ENCODE results near the gene ELMO1. TPM values are rescaled to one million over a fixed set of nuclear protein-coding genes. Genes with fewer than 3 reads are reported as not detected.

ELMO1 gene
- total RNA-seq, 1 donor from 2014 or later: 0.69 TPM

DNA sequence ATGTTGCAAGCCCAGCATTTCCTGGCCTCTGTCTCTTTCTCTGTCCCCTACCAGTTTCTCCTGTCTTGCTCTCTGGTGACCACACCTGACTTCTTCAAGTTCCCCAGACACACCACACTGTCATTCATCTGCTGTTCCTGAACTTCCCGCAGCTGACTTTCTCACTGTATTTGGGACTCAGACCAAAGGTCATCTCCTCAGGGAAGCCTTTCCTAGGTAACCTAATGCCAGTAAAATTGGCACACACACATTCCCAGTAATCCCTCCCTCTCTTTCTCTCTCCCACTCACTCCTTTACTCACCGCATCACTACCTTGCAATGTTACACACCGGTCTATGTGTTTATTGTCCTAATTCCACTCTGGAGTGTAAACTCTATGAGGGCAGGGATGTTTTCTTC lies 81.7 kb downstream of the ELMO1 start:
- TF ChIP-seq, protein P1, sequence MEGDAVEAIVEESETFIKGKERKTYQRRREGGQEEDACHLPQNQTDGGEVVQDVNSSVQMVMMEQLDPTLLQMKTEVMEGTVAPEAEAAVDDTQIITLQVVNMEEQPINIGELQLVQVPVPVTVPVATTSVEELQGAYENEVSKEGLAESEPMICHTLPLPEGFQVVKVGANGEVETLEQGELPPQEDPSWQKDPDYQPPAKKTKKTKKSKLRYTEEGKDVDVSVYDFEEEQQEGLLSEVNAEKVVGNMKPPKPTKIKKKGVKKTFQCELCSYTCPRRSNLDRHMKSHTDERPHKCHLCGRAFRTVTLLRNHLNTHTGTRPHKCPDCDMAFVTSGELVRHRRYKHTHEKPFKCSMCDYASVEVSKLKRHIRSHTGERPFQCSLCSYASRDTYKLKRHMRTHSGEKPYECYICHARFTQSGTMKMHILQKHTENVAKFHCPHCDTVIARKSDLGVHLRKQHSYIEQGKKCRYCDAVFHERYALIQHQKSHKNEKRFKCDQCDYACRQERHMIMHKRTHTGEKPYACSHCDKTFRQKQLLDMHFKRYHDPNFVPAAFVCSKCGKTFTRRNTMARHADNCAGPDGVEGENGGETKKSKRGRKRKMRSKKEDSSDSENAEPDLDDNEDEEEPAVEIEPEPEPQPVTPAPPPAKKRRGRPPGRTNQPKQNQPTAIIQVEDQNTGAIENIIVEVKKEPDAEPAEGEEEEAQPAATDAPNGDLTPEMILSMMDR (conservative IDR thresholded peaks at IDR 0.05; ENCODE audit: low read depth, low read length): no peak
- no peak overlapping the region for H3K4me3 ChIP-seq (ENCODE audit: low read depth, low read length)
- DNase-seq (ENCODE audit: low read depth): no peak

DNA sequence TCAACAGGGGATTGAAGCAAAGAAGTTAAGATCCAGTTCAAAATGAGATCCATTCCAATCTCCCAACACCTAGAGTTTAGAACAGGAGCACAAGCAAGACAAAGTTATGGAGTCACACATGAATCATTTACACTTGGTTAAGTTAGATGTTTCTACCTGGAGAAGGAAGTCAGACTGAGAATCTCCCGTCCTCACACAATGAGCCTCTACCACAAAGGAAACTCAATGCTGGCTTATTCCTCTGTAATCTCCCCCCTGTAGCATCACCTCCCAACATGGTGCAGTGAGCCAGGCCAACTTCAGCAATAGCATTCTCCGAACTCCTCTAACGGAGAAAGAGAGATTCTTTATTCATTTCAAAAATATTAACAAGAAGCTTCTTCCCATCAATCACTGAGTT lies 82.2 kb downstream of the ELMO1 start:
- DNase-seq (ENCODE audit: low read depth): no peak
- TF ChIP-seq, protein P1 (conservative IDR thresholded peaks at IDR 0.05; ENCODE audit: low read depth, low read length): no peak
- H3K4me3 ChIP-seq (ENCODE audit: low read depth, low read length): no peak overlapping the region

DNA sequence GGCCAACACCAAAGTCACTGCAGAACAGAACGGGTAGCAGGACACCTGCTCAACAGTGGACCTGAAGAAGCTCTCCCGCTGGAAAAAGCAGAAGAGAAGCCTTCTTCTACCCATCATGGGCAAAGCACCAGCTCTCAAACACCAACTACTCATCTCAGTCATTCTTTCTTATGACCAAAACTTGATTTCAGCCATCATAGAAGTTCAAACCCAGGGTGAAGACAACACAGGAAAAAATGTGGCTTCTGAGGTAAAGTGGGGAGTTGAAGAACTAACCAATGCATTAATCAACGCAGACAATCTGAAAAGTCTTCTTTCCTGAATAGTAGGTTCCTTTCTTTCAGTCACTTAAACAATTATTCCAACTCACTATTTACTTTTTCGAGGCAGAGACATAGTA lies 83.3 kb downstream of the ELMO1 start:
- no peak for DNase-seq (ENCODE audit: low read depth)
- no peak overlapping the region for H3K4me3 ChIP-seq (ENCODE audit: low read depth, low read length)
- TF ChIP-seq, protein P1 (conservative IDR thresholded peaks at IDR 0.05; ENCODE audit: low read depth, low read length): no peak

DNA sequence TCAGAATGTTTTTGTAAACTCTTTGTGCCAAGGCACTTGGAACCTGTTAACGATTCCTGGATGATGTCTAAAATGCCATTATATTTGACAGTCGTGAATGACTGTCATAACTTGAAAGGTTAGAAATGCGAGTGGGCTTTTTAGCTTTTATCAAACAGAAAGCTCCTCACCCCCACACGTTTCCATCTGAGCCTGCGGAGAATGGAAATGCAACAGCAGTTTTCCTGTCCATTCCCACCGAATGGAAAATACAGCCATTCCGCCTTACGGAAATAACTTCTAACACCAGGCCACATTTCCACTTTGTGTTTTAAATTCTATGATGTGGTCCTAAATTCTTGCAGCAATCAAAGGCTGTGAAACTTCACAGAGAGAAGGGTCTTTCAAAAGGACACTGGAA lies 83.8 kb downstream of the ELMO1 start:
- H3K4me3 ChIP-seq (ENCODE audit: low read depth, low read length): no peak overlapping the region
- TF ChIP-seq, protein P1 (conservative IDR thresholded peaks at IDR 0.05; ENCODE audit: low read depth, low read length): no peak
- DNase-seq (ENCODE audit: low read depth): no peak

DNA sequence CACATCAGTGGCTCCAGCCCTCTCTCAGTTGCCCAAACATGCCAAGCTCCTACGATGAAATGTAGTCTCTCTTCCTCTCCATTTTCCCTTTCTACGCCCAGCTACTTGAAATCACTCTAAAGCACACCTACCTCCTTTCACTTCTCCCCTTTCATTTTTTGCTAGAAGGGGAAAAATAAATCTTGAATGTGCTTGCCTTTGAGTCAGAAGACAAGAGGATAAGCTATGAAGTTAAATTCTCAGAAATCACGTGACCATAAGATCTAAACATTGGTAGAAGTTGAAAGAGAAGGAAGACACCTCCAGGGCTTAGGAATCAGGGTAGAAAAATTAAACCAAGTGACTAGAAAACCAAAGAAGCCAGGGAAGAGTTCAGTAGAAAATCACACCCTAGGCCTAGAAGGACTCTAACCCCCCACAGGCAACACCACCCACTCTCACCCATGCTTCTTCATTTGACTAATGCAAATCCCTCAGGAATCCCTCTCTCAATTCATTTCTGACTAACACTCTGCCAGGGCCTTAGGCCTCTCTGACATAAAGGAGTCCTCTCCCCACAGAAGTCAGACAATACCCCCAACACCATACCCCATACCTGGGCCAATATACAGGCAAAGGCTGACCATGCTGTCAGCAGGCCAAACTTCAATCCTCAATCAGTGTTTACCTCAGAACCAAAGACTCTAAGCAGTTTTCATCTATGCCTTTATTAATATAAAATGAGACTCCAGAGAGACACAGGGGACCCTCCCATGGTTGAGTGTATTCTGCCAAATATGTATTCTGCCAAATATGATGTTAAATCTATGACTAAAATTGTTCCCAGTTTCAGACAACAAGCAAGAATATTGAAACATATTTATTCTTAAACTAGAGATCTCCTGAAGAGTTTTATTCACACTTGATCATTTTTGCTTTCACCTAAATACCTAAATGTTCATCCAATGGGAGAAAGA lies 84.8 kb downstream of the ELMO1 start:
- DNase-seq (ENCODE audit: low read depth): no peak
- no peak overlapping the region for H3K4me3 ChIP-seq (ENCODE audit: low read depth, low read length)
- TF ChIP-seq, protein P1 (conservative IDR thresholded peaks at IDR 0.05; ENCODE audit: low read depth, low read length): no peak

DNA sequence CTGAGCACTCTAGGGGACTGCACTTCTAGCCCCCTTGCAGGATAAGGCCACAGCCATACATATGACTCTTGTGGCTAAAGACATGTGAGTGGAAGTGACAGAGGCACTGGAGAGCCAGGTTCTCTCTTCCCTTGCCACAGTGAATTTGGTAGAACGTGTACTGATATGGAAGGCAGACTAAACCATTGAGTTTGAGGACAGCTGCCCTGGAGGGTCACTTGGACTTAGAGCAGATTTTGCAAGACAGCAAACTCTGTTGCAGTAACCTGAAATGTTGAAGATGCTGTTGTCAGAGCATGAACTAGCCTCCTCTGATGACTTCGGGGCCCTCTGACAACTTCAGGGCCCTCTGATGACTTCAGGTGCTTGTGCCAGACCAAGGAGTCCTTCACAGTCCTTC lies 85.9 kb downstream of the ELMO1 start:
- no peak overlapping the region for H3K4me3 ChIP-seq (ENCODE audit: low read depth, low read length)
- TF ChIP-seq, protein P1 (conservative IDR thresholded peaks at IDR 0.05; ENCODE audit: low read depth, low read length): no peak
- DNase-seq (ENCODE audit: low read depth): no peak

DNA sequence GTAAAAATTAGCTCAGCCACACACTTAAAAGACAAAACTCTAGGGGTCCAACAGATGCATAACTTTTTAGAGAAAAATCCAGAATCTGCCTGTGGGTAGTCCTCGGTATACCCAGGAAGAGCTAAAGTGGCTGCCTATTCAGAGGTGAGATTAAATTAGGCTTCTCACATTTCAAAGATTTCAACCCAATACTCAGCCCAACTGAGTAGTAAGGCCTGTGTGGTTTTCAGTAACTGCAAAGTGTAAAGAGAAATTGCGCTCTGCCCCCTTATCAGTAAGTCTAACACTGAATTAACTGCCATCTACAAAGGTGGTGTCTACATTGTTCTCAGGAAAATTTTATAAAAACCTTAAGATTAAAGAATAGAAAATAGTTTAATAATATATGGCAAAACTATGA lies 88.2 kb downstream of the ELMO1 start:
- TF ChIP-seq, protein P1 (conservative IDR thresholded peaks at IDR 0.05; ENCODE audit: low read depth, low read length): no peak
- no peak for DNase-seq (ENCODE audit: low read depth)
- H3K4me3 ChIP-seq (ENCODE audit: low read depth, low read length): no peak overlapping the region

All from epithelial cell of proximal tubule (primary cell).